Activated T-cell treated with anti-CD3 and anti-CD28 coated beads, Interleukin-2, amount 50 U/mL, for 24 hours (primary cell): Measurements from ENCODE around the gene UFSP1.
"Not testable (repeated sequence)": the region's sequence is repeated elsewhere in the genome, so short reads cannot be mapped to it uniquely, and the experiment has no call there.

ENCODE experiments used
- DNase-seq: peaks from one replicate; pipeline ENCODE4 v3.0.0-alpha.2; 2020
- H3K27ac Mint-ChIP-seq: 2 replicates; pipeline ENCODE4 v1.8.0; 2020; ENCODE audit warnings: mild to moderate bottlenecking, mixed read lengths
- H3K27me3 Mint-ChIP-seq: 2 replicates; pipeline ENCODE4 v1.8.0; 2020; ENCODE audit warnings: mixed read lengths
- H3K36me3 Mint-ChIP-seq: 2 replicates; pipeline ENCODE4 v1.8.0; 2020; ENCODE audit warnings: low read depth, mixed read lengths
- H3K4me1 Mint-ChIP-seq: 2 replicates; pipeline ENCODE4 v1.8.0; 2020; ENCODE audit warnings: low read depth, mixed read lengths
- H3K4me3 Mint-ChIP-seq: 2 replicates; pipeline ENCODE4 v1.8.0; 2020; ENCODE audit warnings: mild to moderate bottlenecking, moderate library complexity, mixed read lengths
- H3K9me3 Mint-ChIP-seq: 2 replicates; pipeline ENCODE4 v1.8.0; 2020; ENCODE audit warnings: mixed read lengths

UFSP1 gene

DNA sequence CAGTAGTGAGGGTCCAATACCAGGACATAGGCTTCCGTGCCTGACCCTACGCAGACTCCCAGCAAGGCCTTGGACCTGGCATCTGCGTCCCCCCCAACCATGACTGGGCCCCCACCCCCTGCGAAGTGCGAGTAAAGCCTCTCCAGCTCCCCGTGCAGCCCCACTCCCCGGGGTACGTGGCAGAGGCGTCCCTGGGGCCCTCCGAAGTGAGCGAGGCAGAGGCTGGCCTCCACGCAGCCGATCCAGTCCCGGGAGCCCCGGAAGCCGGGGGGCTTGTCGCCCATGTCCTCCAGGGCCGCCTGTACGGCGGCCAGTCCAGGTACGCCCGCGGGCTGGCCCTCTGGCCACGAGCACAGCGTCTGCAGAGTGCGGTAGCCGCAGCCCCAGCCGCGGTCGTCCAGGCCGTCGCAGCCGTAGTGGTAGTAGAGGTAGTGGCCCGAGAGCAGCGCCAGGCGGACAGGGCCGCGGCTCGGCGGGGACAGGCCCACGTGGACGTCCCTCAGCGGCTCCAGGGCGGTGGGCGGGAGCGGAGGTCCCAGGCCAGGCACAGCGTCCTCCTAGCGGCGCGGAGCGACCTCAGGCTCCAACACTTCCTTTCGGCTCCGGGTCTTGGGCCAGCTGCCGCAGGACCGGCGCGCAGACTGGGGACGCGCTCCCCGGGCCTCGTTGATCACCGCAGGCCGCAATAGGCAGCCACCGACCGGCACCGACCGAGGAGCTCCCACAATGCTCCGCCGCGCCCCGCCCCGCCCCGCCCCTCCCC is at the start of gene UFSP1:
UFSP1 (minus strand) TSS at position 728 of the 763 bp plus-strand sequence; CDS start at position 284, 444 bp downstream.
- Mint-ChIP-seq H3K9me3 (no peaks in the 10 kb centered on the region), H3K4me3 (peak within 1 kb of the TSS; percentile 83), H3K27ac (peak within 1 kb of the TSS; percentile 91), H3K36me3 (peaks cover 51% of the 10 kb centered on the region), H3K4me1 (peaks cover 52% of the 10 kb centered on the region), H3K27me3 (peaks cover 31% of the 10 kb centered on the region)
- no peak for DNase-seq

DNA sequence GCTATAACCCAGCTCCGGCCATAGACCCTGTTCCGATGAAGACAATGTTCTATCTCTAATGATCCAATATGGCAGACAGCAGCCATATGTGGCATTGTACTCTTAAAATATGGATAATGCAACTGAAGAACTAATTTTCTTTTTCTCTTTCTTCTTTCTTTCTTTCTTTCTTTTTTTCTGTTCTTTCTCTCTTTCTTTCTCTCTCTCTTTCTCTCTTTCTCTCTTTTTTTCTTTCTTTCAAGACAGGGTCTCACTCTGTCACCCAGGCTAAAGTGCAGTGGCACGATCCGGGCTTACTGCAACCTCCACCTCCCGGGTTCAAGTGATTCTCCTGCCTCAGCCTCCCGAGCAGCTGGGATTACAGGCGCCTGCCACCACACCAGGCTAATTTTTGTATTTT is 46.7 kb upstream of the UFSP1 start:
- H3K4me3 Mint-ChIP-seq, H3K4me1 Mint-ChIP-seq, H3K36me3 Mint-ChIP-seq, H3K27ac Mint-ChIP-seq, DNase-seq, H3K9me3 Mint-ChIP-seq: not testable (repeated sequence)
- H3K27me3 Mint-ChIP-seq, result peaks cover 22% of the 10 kb centered on the region

DNA sequence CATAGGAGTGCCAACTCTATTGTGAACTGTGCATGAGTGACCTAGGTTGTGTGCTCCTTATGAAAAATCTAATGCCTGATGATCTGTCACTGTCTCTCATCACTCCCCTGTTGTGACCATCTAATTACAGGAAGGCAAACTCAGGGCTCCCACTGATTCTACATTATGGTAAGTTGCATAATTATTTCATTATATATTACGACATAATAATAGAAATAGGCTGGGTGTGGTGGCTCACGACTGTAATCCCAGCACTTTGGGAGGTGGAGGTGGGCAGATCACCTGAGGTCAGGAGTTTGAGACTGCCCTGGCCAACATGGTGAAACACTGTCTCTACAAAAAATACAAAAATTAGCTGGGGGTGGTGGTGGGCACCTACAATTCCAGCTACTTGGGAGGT is 45.9 kb upstream of the UFSP1 start:
- not testable (repeated sequence) for H3K4me3 Mint-ChIP-seq, H3K36me3 Mint-ChIP-seq, H3K27ac Mint-ChIP-seq, H3K4me1 Mint-ChIP-seq, H3K9me3 Mint-ChIP-seq, DNase-seq
- H3K27me3 Mint-ChIP-seq, result peaks cover 25% of the 10 kb centered on the region

DNA sequence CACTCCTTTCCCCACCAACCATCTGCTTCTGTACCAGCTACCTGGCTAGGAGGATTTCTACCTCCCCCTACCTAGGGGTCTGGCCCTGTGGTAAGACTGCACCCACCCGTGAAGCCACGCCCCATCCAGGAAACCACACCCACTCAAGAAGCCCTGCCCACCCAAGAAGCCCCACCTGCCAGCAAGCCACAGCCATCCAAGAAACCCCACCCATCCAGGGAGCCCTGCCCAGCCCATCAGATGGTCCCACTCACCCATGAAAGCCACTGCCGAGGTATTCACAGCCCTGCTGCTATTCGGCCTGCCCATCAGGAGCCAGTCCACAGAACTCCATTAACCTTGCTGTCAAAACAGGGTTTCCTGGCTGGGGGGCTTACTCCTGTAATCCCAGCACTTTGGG is 44.2 kb upstream of the UFSP1 start:
- Mint-ChIP-seq H3K36me3 (no peaks in the 10 kb centered on the region), H3K27me3 (peaks cover 34% of the 10 kb centered on the region), H3K9me3 (peaks cover 4% of the 10 kb centered on the region), H3K27ac (no peak overlapping the region), H3K4me3 (no peak overlapping the region), H3K4me1 (no peaks in the 10 kb centered on the region)
- no peak for DNase-seq

DNA sequence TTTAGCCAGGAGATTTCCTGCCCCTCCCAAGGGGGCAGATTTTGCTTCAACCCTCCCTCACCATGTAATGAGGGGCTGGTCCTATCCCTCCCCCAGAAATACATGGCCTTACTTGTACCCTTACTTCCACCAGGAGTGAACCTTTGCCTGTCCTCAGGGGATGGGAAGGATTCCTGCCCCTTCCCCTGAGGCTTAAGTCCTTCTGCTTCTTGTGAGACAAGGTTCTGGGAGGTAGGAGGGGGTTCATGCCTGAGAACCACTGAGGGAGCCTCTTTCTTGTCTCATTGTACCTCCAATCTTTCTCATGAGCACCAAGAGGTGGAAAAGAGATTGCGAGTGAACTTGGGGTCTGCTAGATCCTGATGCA is 40.3 kb upstream of the UFSP1 start:
- peaks cover 4% of the 10 kb centered on the region for H3K9me3 Mint-ChIP-seq
- no peak overlapping the region for H3K27ac Mint-ChIP-seq
- DNase-seq, result no peak
- no peaks in the 10 kb centered on the region for H3K36me3 Mint-ChIP-seq
- no peak overlapping the region for H3K4me3 Mint-ChIP-seq
- H3K4me1 Mint-ChIP-seq, result no peaks in the 10 kb centered on the region
- peaks cover 29% of the 10 kb centered on the region for H3K27me3 Mint-ChIP-seq

DNA sequence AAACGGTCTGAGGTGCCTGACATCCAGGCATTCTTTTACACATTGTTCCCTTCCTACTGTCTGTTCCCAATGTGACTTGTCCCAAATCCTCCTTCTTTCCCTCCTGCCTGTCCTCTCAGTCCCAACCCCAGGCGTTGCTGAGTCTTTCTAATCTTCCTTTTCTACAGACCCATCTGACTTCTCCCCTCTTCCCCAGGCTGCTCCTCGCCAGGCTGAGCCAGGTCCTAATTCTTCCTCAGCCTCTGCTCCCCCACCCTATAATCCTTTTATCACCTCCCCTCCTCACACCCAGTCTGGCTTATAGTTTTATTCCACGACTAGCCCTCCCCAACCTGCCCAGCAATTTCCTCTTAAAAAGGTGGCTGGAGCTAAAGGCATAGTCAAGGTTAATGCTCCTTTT is 34.1 kb upstream of the UFSP1 start:
- H3K4me3 Mint-ChIP-seq, H3K9me3 Mint-ChIP-seq, H3K4me1 Mint-ChIP-seq, H3K27ac Mint-ChIP-seq, H3K36me3 Mint-ChIP-seq, DNase-seq: not testable (repeated sequence)
- peaks cover 25% of the 10 kb centered on the region for H3K27me3 Mint-ChIP-seq

DNA sequence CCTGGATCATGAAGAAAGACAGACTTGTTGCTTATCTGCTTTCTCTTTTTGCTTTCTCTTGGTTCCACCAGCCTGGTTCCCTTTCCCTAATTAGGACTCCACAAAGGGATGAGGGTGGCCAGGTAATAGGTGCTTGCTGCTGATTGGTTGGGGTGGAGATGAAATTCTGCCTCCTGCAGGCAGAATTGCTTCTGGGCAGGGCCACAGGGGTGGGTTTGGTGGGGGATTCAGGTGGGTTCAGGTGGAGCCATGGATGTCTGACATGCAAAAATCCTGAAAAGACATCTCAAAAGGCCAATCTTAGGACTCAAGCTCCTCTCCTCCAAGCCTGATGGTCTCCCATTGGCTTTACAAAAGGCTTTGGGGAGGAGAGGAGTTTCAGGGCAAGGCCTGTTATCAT is 31.5 kb upstream of the UFSP1 start:
- H3K4me1 Mint-ChIP-seq, result no peaks in the 10 kb centered on the region
- H3K4me3 Mint-ChIP-seq, result no peak overlapping the region
- H3K27me3 Mint-ChIP-seq, result peaks cover 35% of the 10 kb centered on the region
- no peaks in the 10 kb centered on the region for H3K9me3 Mint-ChIP-seq
- H3K27ac Mint-ChIP-seq, result no peak overlapping the region
- no peaks in the 10 kb centered on the region for H3K36me3 Mint-ChIP-seq
- no peak for DNase-seq

DNA sequence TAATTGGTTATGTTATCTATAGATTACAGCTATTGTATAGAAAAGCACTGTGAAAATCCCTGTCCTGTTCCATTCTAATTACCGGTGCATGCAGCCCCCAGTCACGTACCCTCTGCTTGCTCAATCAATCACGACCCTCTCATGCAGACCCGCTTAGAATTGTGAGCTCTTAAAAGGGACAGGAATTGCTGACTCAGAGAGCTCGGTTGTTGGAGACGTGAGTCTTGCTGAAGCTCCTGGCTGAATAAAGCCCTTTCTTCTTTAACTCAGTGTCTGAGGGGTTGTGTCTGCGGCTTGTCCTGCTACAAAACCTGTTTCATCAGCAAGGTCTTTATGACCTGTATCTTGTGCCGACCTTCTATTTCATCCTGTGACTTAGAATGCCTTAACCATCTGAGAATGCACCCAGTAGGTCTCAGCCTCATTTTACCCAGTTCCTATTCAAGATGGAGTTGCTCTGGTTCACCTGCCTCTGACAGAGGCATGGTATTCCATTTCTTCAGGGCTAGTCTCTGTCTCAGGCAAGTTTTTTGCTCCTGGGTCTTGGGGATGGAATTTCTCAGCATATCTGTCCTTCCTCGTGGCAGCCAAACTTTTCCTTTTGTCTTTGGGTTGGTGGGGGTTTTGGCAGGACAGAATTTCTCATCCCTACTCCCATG is 30.4 kb upstream of the UFSP1 start:
- not testable (repeated sequence) for H3K4me3 Mint-ChIP-seq, H3K27ac Mint-ChIP-seq, H3K9me3 Mint-ChIP-seq, H3K36me3 Mint-ChIP-seq, DNase-seq, H3K4me1 Mint-ChIP-seq
- peaks cover 35% of the 10 kb centered on the region for H3K27me3 Mint-ChIP-seq

DNA sequence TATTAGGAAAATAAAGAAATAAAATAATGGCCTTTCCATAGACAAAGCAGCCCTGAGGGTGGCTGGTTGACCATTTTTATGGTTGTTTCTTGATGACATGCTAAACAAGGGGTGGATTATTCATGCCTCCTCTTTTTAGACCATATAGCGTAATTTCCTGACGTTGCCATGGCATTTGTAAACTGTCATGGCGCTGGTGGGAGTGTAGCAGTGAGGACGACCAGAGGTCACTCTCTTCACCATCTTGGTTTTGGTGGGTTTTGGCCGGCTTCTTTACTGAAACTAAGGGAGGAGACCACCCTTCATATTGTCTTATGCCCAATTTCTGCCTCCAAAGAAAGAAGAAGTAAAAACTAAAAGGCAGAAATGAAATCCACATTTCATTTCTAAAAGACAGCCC is 29.8 kb upstream of the UFSP1 start:
- H3K9me3 Mint-ChIP-seq, H3K36me3 Mint-ChIP-seq, H3K4me3 Mint-ChIP-seq, H3K4me1 Mint-ChIP-seq, DNase-seq, H3K27ac Mint-ChIP-seq: not testable (repeated sequence)
- peaks cover 35% of the 10 kb centered on the region for H3K27me3 Mint-ChIP-seq

DNA sequence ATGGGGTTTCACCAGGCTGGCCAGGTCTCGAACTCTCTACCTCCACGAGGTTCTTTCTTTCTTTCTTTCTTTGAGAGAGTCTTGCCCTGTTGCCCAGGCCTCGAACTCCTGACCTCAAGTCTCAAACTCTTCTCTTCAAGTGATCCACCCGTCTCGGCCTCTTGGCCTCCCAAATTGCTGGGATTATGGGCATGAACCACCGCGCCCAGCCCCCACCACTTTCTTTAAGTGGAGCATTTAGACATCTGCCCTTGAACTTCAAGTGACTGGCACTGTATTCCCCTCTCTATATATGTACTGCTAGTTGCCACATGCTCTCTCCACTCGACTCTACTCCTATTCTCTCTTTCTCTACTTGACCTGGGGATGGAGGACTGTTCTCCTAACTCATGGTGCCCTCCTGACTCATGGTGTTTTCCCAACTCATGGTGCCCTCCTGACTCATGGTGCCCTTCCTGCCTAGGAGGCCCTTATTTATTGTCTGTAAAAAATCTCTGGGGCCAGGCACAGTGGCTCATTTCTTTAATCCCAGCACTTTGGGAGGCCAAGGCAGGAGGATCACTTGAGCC is 25.4 kb upstream of the UFSP1 start:
- no peak for DNase-seq
- H3K9me3 Mint-ChIP-seq, result no peaks in the 10 kb centered on the region
- H3K4me3 Mint-ChIP-seq, result no peak overlapping the region
- no peaks in the 10 kb centered on the region for H3K36me3 Mint-ChIP-seq
- peaks cover 5% of the 10 kb centered on the region for H3K4me1 Mint-ChIP-seq
- no peak overlapping the region for H3K27ac Mint-ChIP-seq
- H3K27me3 Mint-ChIP-seq, result peaks cover 29% of the 10 kb centered on the region

DNA sequence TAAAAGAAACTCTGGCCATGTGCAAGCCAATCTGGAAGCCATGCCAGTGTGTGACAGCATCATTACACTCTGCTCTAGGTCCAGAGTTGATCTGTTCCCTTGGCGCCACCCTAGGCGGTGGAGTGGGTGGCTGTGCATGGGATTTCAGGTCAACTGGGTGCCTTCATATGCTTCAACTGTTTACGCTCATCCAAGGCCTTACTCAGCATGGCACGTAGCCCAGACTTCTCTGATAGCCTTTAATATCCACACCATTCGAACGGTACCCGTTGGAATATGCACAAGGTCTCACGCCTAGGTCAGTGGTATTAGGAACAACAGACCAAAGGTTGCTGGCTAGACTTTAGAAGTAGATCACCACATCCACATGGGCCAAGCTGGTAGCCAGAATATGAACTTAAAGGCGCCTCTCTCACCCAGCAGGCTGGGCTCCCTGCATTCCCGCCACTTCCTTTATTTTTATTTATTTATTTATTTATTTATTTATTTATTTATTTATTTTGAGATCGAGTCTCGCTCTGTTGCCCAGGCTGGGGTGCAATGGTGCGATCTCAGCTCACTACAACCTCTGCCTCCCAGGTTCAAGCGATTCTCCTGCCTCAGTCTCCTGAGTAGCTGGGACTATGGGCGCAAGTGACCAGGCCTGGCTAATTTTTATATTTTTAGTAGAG is 24.8 kb upstream of the UFSP1 start:
- Mint-ChIP-seq H3K27me3 (peaks cover 23% of the 10 kb centered on the region), H3K27ac (no peak overlapping the region)

DNA sequence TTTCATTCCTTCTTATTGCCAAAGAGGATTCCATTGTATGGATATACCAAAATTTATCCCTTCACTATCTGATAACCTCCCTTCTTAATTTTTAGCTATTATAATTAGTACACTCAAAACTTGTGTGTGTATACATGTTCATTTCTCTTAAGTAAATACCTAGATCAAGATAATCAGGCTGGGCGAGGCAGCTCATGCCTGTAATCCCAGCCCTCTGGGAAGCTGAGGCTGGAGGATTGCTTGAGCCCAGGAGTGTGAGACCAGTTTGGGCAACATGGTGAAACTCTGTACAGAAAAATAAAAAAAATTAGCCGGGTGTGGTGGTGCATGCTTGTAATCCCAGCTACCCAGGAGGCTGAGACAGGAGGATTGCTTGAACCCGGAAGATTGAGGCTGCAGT is 22.0 kb upstream of the UFSP1 start:
- H3K4me1 Mint-ChIP-seq, result peaks cover 5% of the 10 kb centered on the region
- peaks cover 11% of the 10 kb centered on the region for H3K27me3 Mint-ChIP-seq
- no peak overlapping the region for H3K4me3 Mint-ChIP-seq
- H3K27ac Mint-ChIP-seq, result no peak overlapping the region
- no peaks in the 10 kb centered on the region for H3K36me3 Mint-ChIP-seq
- DNase-seq, result no peak
- no peaks in the 10 kb centered on the region for H3K9me3 Mint-ChIP-seq

More for the DNA sequence above, 24.8 kb upstream of the UFSP1 start:
- peaks cover 5% of the 10 kb centered on the region for H3K4me1 Mint-ChIP-seq
- no peaks in the 10 kb centered on the region for H3K36me3 Mint-ChIP-seq
- H3K9me3 Mint-ChIP-seq, result no peaks in the 10 kb centered on the region
- no peak for DNase-seq
- H3K4me3 Mint-ChIP-seq, result no peak overlapping the region

DNA sequence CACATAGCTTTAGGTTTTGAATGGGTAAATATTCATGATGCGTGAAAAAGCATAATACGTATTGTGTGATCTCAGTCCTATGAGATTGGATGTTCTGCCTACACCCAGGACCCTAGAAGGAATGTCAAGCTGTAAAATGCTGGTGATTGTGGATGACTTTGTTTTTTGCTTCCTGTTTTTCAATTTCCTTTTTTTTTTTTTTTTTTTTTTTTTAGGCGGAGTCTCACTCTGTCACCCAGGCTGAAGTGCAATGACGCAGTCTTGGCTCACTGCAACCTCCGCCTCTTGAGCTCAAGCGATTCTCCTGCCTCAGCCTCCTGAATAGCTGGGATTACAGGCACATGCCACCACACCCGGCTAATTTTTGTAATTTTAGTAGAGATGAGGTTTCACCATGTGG is 20.9 kb upstream of the UFSP1 start:
- not testable (repeated sequence) for H3K9me3 Mint-ChIP-seq, H3K27ac Mint-ChIP-seq, DNase-seq, H3K4me3 Mint-ChIP-seq, H3K36me3 Mint-ChIP-seq, H3K4me1 Mint-ChIP-seq
- H3K27me3 Mint-ChIP-seq, result peaks cover 11% of the 10 kb centered on the region

DNA sequence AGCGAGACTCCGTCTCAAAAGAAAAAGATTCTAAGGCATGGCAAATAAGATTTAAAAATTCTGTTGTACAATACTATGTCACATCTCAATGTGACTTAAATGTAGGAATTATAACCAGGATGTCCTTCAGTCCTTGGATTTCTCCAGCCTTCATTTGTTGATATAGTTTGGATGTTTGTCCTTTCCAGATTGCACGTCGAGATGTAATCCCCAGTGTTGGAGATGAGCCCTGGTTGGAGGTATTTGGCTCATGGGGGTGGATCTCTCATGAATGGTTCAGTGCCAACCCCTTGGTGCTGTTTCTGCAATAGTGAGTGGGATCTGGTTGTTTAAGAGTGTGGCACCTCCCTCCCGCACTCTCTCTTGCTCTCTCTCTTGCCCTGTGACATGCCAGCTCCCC is 19.0 kb upstream of the UFSP1 start:
- Mint-ChIP-seq H3K4me3 (no peak overlapping the region), H3K27ac (no peak overlapping the region), H3K36me3 (no peaks in the 10 kb centered on the region), H3K9me3 (no peaks in the 10 kb centered on the region), H3K27me3 (peaks cover 11% of the 10 kb centered on the region), H3K4me1 (peaks cover 1% of the 10 kb centered on the region)
- DNase-seq, result no peak

DNA sequence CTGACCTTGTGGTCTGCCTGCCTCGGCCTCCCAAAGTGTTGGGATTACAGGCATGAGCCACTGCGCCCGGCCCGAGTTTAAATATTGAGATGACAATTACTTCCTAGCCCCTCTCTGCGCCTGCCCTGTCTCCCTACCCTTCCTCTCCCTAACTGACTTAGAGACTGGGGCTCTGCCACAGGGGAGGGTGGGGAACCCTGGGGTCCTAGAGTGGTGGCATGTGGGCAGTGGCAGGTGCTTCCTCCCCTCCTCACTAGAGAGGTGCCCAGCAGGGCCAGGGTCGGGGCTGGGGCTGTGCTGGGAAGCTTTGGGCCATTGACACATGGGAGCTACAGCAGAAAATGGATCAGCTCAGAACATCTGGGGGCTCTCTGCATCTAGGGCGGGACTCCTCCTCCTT is 13.1 kb upstream of the UFSP1 start:
- Mint-ChIP-seq H3K4me3 (no peak overlapping the region), H3K36me3 (no peaks in the 10 kb centered on the region), H3K27me3 (peaks cover 17% of the 10 kb centered on the region), H3K27ac (no peak overlapping the region), H3K4me1 (no peaks in the 10 kb centered on the region), H3K9me3 (no peaks in the 10 kb centered on the region)
- DNase-seq, result no peak
